HepG2 (cell line): ENCODE results near the gene UCHL3. TPM values are rescaled to one million over a fixed set of nuclear protein-coding genes. Genes with fewer than 3 reads are reported as not detected.

ENCODE experiments used
- CBX1 ChIP-seq: IDR thresholded peaks from one replicate; pipeline ENCODE4 v1.6.1; 2016; ENCODE audit warnings: antibody characterized with exemption, low read depth
- EEA1 ChIP-seq: sonication (generic); formaldehyde crosslinking; IDR thresholded peaks from 2 replicates; pipeline ENCODE4 v1.5.1; 2020; ENCODE audit warnings: mild to moderate bottlenecking, missing genetic modification reagents, borderline replicate concordance
- GTF3A ChIP-seq: sonication (generic); formaldehyde crosslinking; conservative IDR thresholded peaks from 2 replicates; pipeline ENCODE4 v1.4.0; 2020; ENCODE audit warnings: mild to moderate bottlenecking, missing genetic modification reagents
- HNRNPK ChIP-seq: fragments of 200-400 bp; formaldehyde crosslinking; IDR thresholded peaks from 2 replicates; pipeline ENCODE4 v1.6.1; 2018; ENCODE audit warnings: low read length, low read depth, moderate library complexity, mild to moderate bottlenecking; ENCODE audit not compliant: poor library complexity, severe bottlenecking
- MTF1 ChIP-seq: sonication (generic); formaldehyde crosslinking; IDR thresholded peaks from 2 replicates; pipeline ENCODE4 v1.5.0; 2020; ENCODE audit warnings: missing genetic modification reagents
- PHF5A ChIP-seq: IDR thresholded peaks from one replicate; pipeline ENCODE4 v1.6.1; 2018; ENCODE audit warnings: low read depth, missing genetic modification reagents; ENCODE audit not compliant: unreplicated experiment
- SOX6 ChIP-seq, 2 experiments: fragments of 450-650 bp in 1 of 2; sonication (generic) in 1 of 2; formaldehyde crosslinking in 1 of 2; IDR thresholded peaks; 2 replicates each; pipeline versions ENCODE4 v1.4.0 to v1.6.1; 2017 to 2020; ENCODE audit warnings: antibody characterized with exemption in 1 of 2, mild to moderate bottlenecking in 1 of 2, missing genetic modification reagents in 1 of 2
- ZNF235 ChIP-seq: sonication (generic); formaldehyde crosslinking; IDR thresholded peaks from 2 replicates; pipeline ENCODE4 v1.8.1; 2023; ENCODE audit warnings: mild to moderate bottlenecking, missing genetic modification reagents, borderline replicate concordance
- ZNF552 ChIP-seq: sonication (generic); formaldehyde crosslinking; IDR thresholded peaks from 2 replicates; pipeline ENCODE4 v1.9.0; 2022; ENCODE audit warnings: missing genetic modification reagents, mild to moderate bottlenecking, borderline replicate concordance
- ZNF75D ChIP-seq: sonication (generic); formaldehyde crosslinking; IDR thresholded peaks from 2 replicates; pipeline ENCODE4 v1.8.1; 2023; ENCODE audit warnings: missing genetic modification reagents, mild to moderate bottlenecking, borderline replicate concordance
- ZNF883 ChIP-seq: sonication (generic); formaldehyde crosslinking; IDR thresholded peaks from 2 replicates; pipeline ENCODE4 v1.5.1; 2020; ENCODE audit warnings: mild to moderate bottlenecking, missing genetic modification reagents; ENCODE audit errors: not compliant biosample characterization
- ZSCAN25 ChIP-seq: sonication (generic); formaldehyde crosslinking; IDR thresholded peaks from 2 replicates; pipeline ENCODE4 v1.8.0; 2022; ENCODE audit warnings: mild to moderate bottlenecking, missing genetic modification reagents
- polyA plus RNA-seq, 8 experiments: library from polyadenylated mRNA; depleted of rRNA in 3 of 8; stranded (reverse) in 7 of 8; unstranded in 1 of 8; fragments of >200 nt; fragmentation: Illumina TruSeq in 4 of 8; extraction: Trizol in 4 of 8; gene quantifications; 2 replicates each; pipeline versions ENCODE4 v1.2.1 to v1.2.3, GENCODE V29; 2011 to 2016; ENCODE audit warnings: low read depth in 4 of 8, missing spikeins in 1 of 8, mixed read lengths in 1 of 8; ENCODE audit not compliant: insufficient read depth in 1 of 8
- total RNA-seq, 5 experiments: library from RNA; depleted of rRNA; stranded (reverse); fragments of >200 nt; fragmentation: Illumina TruSeq; extraction: Trizol; gene quantifications; 2 replicates each; pipeline ENCODE4 v1.2.3, GENCODE V29; 2016; ENCODE audit warnings: low read depth in 1 of 5
- TF ChIP-seq, protein P1 (sequence below): sonication (generic); formaldehyde crosslinking; conservative IDR thresholded peaks from 2 replicates; pipeline ENCODE4 v1.8.0; 2022; ENCODE audit warnings: mild to moderate bottlenecking, moderate library complexity, missing genetic modification reagents
- TF ChIP-seq, protein P2 (sequence below): IDR thresholded peaks from 2 replicates; pipeline ENCODE4 v1.6.1; 2016; ENCODE audit warnings: low read depth, control low read depth
- TF ChIP-seq, protein P3 (sequence below): sonication (generic); formaldehyde crosslinking; IDR thresholded peaks from 2 replicates; pipeline ENCODE4 v1.4.0; 2020; ENCODE audit warnings: low read depth, mild to moderate bottlenecking, missing genetic modification reagents
- TF ChIP-seq, protein P4 (sequence below): IDR thresholded peaks from 2 replicates; pipeline ENCODE4 v1.6.1; 2016; ENCODE audit warnings: control low read depth
- TF ChIP-seq, protein P5 (sequence below): sonication (generic); formaldehyde crosslinking; IDR thresholded peaks from 2 replicates; pipeline ENCODE4 v1.5.1; 2020; ENCODE audit warnings: mild to moderate bottlenecking, missing genetic modification reagents, moderate library complexity

The UCHL3 gene
- total and polyA plus RNA-seq, 2 of the 13 experiments (the other 11 are each of a cell fraction or from before 2014, with no cell fraction given), result 36.2 to 93.3 TPM

DNA sequence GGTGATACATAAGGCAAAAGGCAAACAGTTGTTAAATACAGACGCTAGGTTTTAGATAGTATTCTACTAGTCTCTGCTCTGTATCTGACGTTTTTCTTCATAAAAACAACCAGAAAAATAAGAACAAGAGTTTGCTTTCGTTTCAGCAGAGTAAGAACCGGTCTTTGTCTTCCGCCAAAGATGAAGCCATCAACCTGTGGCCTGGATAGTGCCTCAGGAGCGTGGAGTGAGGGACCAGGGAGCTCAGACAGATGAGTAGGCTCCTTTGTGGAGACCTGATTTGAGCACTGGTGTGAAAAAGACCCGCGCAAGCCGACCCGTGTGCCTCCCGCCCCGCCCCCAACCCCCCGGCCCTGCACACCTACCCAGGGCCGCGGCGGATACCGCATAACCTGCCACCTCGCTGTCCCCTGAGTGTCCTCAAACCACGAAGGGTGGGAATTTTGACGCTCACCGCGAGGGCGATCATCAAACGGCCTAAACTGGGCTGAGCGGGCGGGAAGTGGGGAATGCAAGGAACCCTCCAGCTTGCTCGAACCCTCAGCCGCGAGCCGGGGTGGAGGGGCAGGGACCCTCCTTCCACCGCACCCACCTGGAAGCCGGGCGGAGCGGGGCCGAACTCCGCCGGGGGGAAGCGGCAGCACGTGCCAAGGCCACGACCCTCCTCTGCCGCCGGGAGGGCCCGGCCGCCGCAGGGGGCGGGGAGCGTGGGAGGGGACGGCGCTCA lies 85.7 kb downstream of the UCHL3 start (continued):
- TF ChIP-seq ZSCAN25 (CRISPR knock-in tag), result peak; percentile 31; the same call in 1 of the 2 replicates
- TF ChIP-seq, protein P1, sequence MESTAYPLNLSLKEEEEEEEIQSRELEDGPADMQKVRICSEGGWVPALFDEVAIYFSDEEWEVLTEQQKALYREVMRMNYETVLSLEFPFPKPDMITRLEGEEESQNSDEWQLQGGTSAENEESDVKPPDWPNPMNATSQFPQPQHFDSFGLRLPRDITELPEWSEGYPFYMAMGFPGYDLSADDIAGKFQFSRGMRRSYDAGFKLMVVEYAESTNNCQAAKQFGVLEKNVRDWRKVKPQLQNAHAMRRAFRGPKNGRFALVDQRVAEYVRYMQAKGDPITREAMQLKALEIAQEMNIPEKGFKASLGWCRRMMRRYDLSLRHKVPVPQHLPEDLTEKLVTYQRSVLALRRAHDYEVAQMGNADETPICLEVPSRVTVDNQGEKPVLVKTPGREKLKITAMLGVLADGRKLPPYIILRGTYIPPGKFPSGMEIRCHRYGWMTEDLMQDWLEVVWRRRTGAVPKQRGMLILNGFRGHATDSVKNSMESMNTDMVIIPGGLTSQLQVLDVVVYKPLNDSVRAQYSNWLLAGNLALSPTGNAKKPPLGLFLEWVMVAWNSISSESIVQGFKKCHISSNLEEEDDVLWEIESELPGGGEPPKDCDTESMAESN, result 0 out of 2 replicates have a peak, but pooled peaks have one; percentile 46
- TF ChIP-seq EEA1 (CRISPR knock-in tag), result peak; percentile 84
- TF ChIP-seq ZNF235 (CRISPR knock-in tag), result peak; percentile 39; the same call in 1 of the 2 replicates
- no peak for TF ChIP-seq ZNF75D (CRISPR knock-in tag)
- no peak for TF ChIP-seq CBX1
- TF ChIP-seq, protein P2, sequence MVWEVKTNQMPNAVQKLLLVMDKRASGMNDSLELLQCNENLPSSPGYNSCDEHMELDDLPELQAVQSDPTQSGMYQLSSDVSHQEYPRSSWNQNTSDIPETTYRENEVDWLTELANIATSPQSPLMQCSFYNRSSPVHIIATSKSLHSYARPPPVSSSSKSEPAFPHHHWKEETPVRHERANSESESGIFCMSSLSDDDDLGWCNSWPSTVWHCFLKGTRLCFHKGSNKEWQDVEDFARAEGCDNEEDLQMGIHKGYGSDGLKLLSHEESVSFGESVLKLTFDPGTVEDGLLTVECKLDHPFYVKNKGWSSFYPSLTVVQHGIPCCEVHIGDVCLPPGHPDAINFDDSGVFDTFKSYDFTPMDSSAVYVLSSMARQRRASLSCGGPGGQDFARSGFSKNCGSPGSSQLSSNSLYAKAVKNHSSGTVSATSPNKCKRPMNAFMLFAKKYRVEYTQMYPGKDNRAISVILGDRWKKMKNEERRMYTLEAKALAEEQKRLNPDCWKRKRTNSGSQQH (CRISPR knock-in tag), result no peak
- no peak for TF ChIP-seq PHF5A (CRISPR knock-in tag)
- TF ChIP-seq ZNF552 (CRISPR knock-in tag), result peak; percentile 71; the same call in 1 of the 2 replicates
- no peak for TF ChIP-seq GTF3A (CRISPR knock-in tag)
- TF ChIP-seq MTF1 (CRISPR knock-in tag), result no peak
- peak; percentile 85 for TF ChIP-seq ZNF883
- TF ChIP-seq, protein P3, sequence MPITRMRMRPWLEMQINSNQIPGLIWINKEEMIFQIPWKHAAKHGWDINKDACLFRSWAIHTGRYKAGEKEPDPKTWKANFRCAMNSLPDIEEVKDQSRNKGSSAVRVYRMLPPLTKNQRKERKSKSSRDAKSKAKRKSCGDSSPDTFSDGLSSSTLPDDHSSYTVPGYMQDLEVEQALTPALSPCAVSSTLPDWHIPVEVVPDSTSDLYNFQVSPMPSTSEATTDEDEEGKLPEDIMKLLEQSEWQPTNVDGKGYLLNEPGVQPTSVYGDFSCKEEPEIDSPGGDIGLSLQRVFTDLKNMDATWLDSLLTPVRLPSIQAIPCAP (CRISPR knock-in tag), result no peak
- TF ChIP-seq, protein P4, sequence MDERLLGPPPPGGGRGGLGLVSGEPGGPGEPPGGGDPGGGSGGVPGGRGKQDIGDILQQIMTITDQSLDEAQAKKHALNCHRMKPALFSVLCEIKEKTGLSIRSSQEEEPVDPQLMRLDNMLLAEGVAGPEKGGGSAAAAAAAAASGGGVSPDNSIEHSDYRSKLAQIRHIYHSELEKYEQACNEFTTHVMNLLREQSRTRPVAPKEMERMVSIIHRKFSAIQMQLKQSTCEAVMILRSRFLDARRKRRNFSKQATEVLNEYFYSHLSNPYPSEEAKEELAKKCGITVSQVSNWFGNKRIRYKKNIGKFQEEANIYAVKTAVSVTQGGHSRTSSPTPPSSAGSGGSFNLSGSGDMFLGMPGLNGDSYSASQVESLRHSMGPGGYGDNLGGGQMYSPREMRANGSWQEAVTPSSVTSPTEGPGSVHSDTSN (CRISPR knock-in tag), result no peak
- no peak for TF ChIP-seq SOX6 (IDR thresholded peaks at IDR 0.05)
- no peak for TF ChIP-seq SOX6 (CRISPR knock-in tag; IDR thresholded peaks at IDR 0.05)
- TF ChIP-seq, protein P5, sequence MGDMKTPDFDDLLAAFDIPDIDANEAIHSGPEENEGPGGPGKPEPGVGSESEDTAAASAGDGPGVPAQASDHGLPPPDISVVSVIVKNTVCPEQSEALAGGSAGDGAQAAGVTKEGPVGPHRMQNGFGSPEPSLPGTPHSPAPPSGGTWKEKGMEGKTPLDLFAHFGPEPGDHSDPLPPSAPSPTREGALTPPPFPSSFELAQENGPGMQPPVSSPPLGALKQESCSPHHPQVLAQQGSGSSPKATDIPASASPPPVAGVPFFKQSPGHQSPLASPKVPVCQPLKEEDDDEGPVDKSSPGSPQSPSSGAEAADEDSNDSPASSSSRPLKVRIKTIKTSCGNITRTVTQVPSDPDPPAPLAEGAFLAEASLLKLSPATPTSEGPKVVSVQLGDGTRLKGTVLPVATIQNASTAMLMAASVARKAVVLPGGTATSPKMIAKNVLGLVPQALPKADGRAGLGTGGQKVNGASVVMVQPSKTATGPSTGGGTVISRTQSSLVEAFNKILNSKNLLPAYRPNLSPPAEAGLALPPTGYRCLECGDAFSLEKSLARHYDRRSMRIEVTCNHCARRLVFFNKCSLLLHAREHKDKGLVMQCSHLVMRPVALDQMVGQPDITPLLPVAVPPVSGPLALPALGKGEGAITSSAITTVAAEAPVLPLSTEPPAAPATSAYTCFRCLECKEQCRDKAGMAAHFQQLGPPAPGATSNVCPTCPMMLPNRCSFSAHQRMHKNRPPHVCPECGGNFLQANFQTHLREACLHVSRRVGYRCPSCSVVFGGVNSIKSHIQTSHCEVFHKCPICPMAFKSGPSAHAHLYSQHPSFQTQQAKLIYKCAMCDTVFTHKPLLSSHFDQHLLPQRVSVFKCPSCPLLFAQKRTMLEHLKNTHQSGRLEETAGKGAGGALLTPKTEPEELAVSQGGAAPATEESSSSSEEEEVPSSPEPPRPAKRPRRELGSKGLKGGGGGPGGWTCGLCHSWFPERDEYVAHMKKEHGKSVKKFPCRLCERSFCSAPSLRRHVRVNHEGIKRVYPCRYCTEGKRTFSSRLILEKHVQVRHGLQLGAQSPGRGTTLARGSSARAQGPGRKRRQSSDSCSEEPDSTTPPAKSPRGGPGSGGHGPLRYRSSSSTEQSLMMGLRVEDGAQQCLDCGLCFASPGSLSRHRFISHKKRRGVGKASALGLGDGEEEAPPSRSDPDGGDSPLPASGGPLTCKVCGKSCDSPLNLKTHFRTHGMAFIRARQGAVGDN, result peak; percentile 81
- no peak for TF ChIP-seq HNRNPK
